Measurements from ENCODE around the gene EPHA2.
"Not testable (repeated sequence)": the region's sequence is repeated elsewhere in the genome, so short reads cannot be mapped to it uniquely, and the experiment has no call there.

The EPHA2 gene

GRCh38 chr1:16120407-16120806 lies 35.5 kb downstream of the EPHA2 start:
- no peak for DNase-seq (ENCODE audit: low spot score)

DNA sequence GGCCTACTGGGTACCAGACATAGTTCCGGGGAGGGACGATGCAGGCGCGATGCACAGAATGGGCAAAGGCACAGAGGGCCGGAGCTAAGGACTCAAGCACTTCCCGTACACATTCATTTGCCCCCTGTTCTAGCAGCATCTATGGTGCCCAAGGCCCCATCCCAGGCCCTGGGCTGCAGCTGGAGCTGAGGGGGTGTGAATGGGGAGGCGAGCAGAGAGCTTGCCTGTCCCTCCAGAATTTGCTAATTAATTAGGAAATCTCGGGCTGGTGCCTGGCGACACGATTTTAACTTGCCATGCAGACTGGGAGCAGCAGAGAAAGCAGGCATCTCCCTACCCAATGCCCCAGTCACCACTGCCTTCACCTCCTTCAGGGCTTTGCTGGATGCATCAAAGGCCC lies 35.9 kb downstream of the EPHA2 start:
- DNase-seq (ENCODE audit: low spot score): no peak

- DNase-seq (ENCODE audit: low spot score): no peak
These were observed 36.4 kb downstream of the EPHA2 start for GRCh38 chr1:16119504-16119903.

GRCh38 chr1:16118706-16119105 lies 37.2 kb downstream of the EPHA2 start:
- DNase-seq (ENCODE audit: low spot score): no peak

GRCh38 chr1:16117936-16118335 lies 37.9 kb downstream of the EPHA2 start:
- no peak for DNase-seq (ENCODE audit: low spot score)

DNA sequence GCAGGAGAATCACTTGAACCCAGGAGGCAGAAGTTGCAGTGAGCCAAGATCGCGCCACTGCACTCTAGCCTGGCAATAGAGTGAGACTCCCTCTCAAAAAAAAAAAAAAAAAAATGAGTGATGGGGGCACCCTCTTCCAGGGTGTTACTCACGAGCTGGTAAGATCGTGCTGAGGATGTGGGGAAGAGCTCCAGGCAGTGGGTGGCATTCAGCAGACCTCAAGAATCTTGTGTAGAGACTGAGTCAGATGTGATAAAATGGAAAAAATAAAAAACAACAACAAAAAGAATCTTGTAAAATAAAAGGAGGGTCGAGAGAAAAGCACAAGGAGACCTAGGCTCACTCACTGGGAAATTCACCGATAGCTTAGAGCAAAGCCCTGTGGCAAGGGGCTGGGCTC lies 38.5 kb downstream of the EPHA2 start:
- DNase-seq (ENCODE audit: low spot score): no peak

DNA sequence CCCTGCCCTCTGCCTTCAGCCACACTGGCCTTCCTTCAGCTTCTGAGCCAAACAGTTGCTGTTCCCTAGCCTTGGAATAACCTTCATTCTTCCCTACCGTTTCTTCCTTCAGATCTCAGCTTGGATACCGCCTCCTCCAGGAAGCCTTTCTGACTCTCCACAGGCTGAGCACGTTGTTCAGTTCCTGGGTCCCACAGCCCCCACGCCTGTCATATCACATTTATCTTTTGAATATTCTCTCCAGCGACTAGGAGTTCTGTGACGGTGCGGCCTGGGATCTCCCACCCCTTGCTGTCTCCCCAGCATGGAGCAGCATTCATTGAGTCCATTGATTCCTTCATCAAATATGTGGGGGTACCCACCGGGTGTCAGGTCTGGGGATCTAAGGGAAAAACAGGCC lies 39.2 kb downstream of the EPHA2 start:
- DNase-seq (ENCODE audit: low spot score): no peak

GRCh38 chr1:16116002-16116401 lies 39.9 kb downstream of the EPHA2 start:
- DNase-seq (ENCODE audit: low spot score): no peak

DNA sequence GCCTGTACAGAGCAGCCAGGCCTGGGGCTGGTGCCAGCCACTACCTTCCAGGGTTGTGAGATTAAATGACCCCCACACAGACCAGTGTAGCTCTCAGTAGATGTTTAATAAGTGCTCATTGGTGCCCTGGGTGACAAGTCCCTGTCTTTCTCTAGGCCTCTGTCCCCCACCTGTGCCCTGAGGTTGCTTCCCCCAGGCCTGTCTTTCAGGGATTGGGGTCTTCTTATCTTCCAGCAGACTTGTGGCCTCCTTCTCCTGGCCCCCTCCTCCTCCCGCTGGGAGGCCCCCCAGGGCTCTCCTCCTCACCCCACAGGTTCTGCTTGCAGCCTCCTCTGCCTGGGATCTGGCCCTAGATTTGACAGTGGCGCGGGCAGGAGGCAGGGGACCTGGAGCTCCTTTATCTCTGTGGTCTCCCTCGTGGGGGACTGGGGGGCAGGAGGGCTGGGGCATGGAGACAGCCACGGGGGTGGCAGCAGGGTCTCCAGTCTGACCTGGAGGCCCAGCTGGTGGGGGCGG lies 40.3 kb downstream of the EPHA2 start:
- no peak for DNase-seq (ENCODE audit: low spot score)

GRCh38 chr1:16114527-16115467 lies 41.1 kb downstream of the EPHA2 start:
- no peak for DNase-seq (ENCODE audit: low spot score)

- DNase-seq (ENCODE audit: low spot score): no peak
These were observed 43.0 kb downstream of the EPHA2 start for GRCh38 chr1:16112596-16113555.

- DNase-seq (ENCODE audit: low spot score): no peak
These were observed 43.9 kb downstream of the EPHA2 start for GRCh38 chr1:16111771-16112595.

DNA sequence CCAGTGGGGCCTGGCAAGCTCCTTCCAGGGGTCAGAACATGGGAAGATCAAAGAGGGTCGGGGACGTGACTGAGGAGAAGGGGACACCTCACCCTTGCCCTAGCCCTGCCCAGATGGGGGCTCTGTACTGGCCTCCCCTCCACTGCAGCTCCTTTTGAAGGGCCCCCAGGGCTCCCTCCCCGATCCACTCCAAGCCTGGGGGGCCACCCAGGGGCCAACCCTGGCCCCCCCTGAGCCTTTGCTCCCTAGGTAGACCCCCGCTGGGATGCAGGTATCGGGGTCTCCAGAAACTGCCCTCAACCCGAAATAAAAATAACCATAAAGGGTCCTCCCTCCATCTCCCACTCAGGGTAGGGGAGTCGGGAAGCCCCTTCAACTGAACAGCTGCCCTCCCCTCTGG lies 45.0 kb downstream of the EPHA2 start:
- DNase-seq (ENCODE audit: low spot score): no peak

DNA sequence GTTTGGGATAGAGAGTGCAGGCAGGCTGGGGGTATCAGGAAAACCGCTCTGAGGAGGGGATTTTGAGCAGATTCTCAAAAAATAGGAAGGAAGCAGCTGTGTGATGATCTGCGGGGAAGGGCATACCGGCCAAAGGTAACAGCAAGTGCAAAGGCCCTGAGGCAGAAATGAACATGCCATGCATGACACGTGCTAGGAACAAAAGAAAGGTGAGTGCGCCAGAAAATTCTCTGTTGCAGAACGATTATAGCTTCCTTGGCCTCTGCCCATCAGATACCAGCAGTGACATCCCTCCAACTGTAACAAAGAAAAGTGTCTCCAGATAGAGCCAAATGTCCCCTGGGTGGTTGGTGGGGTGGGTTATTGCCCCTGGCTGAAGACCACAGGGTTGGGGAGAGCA lies 45.4 kb downstream of the EPHA2 start:
- DNase-seq (ENCODE audit: low spot score): no peak

GRCh38 chr1:16109571-16109970 lies 46.3 kb downstream of the EPHA2 start:
- no peak for DNase-seq (ENCODE audit: low spot score)

GRCh38 chr1:16107039-16107438 lies 48.8 kb downstream of the EPHA2 start:
- not testable (repeated sequence) for DNase-seq (ENCODE audit: low spot score)

DNA sequence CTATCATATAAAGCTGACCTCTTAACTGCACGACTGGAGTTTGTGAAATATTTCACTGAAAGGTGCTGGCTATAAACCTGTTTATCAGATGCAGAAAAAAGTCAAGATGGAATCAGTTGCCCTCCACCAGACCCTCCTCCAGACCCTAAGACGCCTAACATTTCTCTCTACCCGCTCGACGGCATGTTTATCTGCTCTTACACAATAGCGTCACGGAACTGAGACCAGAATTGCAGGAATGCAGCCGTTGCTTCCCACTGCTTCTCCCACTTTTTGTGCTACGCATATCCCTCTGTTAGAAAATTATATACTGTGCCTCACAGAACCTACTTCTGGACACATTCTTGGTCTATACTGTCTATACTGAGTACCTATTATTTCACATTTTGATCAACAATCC lies 54.2 kb downstream of the EPHA2 start:
- no peak for DNase-seq (ENCODE audit: low spot score)

DNA sequence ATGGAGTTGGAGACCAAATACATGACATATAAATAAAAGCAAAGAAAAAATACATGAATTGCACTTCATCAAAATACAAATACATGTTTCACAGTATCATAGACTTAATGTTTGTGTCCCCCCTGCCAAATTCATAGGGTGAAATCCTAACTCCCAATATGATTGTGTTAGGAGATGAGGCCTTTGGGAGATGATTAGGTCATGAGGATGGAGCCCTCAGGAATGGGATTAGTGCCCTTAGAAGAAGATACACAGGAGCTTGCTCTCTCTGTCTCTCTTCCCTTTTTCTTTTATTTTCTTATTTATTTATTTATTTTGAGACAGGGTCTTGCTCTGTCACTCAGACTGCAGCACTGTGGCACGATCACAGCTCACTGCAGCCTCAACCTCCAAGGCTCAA lies 56.5 kb downstream of the EPHA2 start:
- DNase-seq (ENCODE audit: low spot score): no peak

- DNase-seq (ENCODE audit: low spot score): no peak
These were observed 60.4 kb downstream of the EPHA2 start for GRCh38 chr1:16095447-16095846.

GRCh38 chr1:16094453-16095158 lies 61.3 kb downstream of the EPHA2 start:
- DNase-seq (ENCODE audit: low spot score): no peak

- DNase-seq (ENCODE audit: low spot score): no peak
These were observed 62.3 kb downstream of the EPHA2 start for GRCh38 chr1:16093611-16094010.

All from SK-N-DZ (cell line).